Stimulated activated naive CD4-positive, alpha-beta T cell treated with Interleukin-2 at 50 U/mL for 16 hours (primary cell): Measurements from ENCODE around the gene CTPS2.
"Not testable (repeated sequence)": the region's sequence is repeated elsewhere in the genome, so short reads cannot be mapped to it uniquely, and the experiment has no call there.

ENCODE experiments used
- DNase-seq: peaks from one replicate; lab custom pipeline; 2025; lab: John Stamatoyannopoulos, UW

CTPS2 gene

DNA sequence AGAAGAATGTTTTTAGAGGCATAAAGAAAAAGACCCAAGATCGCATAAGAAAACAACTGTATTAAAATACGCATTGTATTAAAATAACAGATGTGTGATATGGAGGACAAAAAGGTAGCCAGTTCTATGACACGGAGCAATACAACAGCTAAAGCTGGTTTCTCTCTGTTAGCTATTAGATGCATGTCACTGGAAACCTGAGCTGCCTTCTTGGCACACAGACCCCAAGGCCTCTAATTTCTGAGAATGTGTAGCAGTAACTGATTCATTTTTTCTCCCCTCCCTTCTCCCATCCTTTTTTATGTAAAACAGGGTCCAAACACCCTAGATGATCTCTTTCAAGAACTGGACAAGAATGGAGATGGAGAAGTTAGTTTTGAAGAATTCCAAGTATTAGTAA, 58.4 kb downstream of the CTPS2 start:
- no peak for DNase-seq

DNA sequence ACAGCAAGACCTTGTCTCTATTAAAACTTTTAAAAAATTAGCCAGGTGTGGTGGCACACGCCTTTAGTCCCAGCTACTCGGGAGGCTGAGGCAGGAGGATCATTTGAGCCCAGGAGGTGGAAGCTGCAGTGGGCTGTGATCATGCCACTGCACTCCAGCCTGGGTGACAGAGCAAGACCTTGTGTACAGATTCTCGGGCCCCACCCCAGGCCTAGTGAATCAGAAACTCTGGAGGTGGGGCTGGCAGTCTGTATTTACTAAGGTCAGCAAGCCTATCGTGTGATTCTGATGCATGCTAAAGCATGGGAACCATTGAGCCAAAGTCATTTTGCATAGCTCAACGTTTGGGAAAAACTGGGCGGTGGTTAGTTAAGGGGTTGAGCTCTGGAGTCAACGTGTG, 59.0 kb downstream of the CTPS2 start:
- no peak for DNase-seq

DNA sequence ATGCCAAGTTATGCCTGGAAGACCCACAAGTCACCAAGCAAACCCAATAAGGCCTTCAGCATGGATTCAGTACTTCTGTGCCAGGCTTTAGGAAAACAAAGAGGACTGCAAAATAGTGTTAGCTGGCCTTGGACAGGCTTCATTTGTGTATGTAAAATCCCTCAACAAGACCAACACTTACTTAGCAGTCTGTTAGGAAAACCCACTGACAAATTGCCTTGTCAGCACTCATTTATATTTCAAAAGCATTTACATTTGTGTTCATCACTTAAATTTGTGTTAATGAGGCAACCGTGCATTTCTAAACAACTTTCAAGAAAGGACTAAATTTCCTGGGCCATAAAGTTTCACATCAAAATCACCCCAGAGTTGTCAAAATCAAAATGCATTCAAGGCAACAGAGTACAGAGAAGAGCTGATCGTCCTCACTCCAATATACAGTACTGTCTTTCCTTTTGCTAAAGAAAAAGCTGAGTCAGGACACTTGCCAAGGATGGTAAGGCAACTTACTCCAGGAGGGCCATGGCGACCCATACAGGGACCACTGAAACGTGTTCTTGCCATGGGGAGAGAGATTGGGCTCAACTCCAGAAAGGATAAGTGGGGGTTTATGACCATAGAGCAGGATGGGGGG, 61.0 kb downstream of the CTPS2 start:
- DNase-seq = no peak

DNA sequence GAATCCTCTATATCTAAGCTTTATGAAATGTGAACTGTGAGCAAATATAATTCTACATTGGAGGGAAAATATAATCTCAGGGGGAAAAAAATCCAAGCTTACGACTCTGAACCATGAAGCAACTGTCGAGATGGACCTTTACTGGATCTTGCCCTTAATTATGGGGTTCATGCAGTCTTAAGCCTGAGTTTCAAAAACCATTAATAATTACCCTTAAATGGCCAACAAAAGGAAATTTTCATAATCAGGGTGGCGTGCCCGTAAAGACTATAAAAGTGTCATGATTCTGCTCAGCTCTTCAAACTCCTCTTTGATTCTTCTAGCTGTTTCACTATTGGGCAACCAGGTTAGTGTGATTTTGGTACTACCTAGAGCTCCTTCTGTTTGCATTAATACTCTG, 62.6 kb downstream of the CTPS2 start, which contains the start of gene S100G:
Gene S100G (plus strand): TSS at position 301 of the 400 bp plus-strand sequence. CDS start 849 bp downstream, outside the sequence.
- no peak for DNase-seq

DNA sequence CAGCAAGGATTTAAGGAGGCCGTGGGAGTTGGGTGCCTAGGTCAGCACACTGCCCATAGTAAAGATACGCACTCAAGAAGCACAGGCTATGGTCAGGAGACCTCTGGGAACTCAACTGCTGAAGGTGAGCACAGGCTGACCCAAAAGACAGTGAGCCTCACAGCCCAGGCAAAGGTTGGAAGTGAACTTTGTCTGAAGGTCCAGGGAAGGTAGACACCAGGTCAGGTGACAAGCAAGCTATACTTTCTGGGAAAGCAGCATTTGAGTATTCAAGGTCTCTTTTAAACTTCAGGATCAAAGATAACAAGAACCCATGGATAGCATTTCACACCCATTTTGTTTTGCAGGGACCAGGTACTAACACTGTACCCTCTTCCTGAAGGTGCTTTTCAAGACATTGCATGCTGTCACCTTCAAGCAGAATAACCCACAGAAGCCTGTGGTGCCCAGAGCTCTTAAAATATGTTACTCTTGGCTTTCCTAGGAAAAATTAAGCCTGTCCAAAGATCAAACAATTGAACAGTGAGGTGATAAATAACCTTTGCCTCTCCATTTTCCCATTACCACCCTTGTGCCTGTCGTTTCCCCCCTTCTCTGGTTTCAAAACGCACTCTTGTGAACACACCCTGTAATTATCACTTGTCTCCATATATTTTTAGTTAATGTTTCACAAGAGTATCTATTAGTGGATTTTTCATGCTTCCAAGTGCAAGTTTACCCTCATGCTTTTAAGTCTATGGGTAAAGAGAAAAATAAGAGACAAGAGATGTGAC, 65.9 kb downstream of the CTPS2 start:
- no peak for DNase-seq

DNA sequence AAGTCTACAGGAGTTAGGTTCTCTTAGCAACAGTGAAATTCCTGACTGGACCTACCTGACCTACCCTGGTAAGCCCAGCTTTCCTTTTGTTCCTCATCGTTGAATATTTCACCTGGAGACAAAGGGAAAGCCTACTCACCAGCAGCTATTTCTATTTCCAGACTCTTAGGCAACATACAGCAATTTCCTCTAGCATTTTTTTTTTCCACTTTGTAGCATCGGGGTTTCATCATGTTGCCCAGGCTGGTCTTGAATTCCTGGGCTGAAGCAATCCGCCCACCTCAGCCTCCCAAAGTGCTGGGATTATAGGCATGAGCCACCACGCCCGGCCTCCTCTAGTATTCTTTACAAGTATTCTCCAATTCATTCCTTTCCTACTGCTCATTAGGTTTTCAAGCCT, 69.3 kb downstream of the CTPS2 start:
- no peak for DNase-seq

DNA sequence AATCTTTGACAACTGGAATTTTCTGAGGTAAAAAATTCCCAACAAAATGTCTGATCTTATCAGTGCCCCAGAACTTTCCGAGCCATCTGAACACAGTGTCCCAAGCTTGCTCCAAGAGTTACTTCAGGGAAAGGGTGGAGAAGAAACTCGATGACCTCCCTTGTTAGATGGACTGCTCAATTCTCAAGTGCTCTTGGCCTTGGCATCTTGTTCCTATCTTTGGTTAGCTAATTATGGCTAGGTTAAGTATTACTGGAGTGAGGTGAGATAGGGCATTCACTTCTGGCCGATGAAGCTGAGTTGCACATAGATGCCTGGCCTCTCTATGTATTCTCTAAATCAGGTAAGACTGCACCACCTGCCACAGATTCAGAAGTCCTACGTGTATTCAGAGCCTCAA, 71.6 kb downstream of the CTPS2 start:
- no peak for DNase-seq

DNA sequence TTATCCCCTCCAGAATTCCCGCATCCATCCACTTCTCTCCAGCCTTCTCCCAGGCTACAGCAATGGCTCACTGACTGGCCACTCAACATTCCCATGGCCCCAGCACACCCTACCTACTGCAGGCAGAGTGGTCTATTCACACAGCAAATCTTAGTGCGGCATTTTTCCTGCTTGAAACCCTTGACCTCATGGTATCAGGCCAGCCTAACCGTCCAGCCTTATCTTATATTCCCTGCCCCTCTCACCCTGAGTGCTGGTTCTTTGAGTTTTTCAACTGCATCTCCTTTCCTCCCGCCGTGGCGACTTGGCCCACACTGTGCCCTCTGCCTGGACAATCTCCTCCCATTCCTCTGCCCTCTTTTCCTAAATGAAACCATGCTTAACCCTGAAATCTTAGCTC, 72.5 kb downstream of the CTPS2 start:
- DNase-seq = no peak

DNA sequence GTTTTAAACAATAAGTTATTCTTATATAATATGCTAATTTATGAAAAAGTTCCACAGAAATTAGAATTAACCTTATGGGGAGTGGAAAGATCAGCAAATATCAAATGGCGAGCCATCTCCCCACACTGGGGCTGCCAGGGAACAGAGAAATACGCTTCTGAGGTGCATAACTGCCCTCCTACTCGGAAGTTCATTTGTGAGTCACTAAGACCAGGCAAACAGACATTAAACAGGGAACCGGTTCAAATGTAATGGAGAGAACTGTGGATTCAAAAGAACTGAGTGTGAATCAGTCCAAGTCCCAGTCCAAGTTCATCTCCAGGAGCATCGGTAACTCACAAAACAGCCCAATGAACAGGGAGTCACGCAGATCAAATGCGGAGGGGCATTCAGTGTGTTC, 73.9 kb downstream of the CTPS2 start:
- no peak for DNase-seq

DNA sequence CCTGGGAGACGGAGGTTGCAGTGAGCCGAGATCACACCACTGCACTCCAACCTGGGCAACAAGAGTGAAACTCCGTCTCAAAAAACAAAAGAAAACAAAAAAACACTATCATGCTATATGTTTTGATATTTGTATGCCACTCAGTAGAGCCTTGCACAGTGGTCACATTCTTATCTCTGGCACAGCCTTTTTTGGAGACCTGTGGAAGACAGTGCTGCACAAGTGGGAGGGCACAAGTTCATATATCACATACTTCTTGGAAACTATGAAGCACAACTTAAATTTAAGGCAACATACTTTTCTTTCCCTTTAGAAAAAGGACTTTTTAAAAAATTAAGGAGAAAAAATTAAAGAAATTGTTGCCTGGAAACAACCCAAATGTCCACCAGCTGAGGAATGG, 76.9 kb downstream of the CTPS2 start:
- no peak for DNase-seq

DNA sequence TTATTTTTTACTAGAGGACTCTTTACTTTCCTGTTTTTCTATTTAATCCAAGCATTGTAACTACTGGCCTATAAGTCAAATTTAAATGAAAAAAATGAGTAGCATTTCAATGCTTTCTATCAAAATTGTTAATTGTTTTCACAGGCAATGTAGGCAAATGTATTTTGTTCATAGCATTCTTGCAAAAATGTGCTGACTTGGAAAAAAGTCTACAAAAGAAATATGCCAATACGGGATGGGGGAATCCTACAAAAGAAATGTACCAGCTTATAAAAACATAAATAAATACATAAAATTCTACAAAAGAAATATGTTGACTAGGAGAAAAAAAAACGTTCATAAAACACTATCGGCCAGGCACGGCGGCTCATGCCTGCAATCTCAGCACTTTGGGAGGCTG, 77.4 kb downstream of the CTPS2 start:
- DNase-seq = no peak

DNA sequence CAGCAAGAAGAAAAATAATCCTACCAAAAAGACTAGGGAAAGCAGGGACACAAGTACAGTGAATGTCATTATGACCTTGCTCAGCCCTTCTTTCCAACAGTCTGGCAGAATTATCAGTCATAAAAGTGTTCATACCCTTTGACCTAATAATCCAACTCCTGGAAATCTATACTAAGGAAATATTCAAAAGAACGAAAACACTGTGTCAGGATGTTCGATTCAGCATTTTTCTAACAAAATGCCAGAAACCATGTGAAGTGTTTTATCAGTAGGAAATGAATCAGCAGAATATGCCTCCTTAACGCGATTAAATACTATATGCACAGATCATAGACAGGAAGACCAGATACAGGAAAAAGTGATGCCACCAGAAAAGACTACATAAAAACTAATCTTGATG, 78.7 kb downstream of the CTPS2 start:
- DNase-seq = no peak

DNA sequence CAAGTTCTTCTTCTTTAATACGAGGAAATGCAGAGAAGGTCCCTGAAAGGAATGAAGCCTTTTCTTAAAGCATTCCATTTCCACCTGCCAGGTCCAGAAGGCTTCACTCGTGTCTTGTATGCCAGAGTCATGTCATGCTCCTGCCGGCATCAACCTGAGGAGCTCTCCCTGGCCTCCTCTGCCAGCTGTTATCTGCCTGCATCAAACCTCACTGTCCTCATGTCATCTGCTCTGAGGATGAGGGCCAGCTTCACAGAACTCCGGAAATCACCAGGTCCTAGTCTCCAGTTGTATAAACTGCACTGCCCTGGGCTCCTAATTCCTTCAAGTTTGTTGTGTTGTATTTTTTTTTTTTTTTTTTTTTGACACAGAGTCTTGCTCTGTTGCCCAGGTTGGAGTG, 82.6 kb downstream of the CTPS2 start:
- no peak for DNase-seq

DNA sequence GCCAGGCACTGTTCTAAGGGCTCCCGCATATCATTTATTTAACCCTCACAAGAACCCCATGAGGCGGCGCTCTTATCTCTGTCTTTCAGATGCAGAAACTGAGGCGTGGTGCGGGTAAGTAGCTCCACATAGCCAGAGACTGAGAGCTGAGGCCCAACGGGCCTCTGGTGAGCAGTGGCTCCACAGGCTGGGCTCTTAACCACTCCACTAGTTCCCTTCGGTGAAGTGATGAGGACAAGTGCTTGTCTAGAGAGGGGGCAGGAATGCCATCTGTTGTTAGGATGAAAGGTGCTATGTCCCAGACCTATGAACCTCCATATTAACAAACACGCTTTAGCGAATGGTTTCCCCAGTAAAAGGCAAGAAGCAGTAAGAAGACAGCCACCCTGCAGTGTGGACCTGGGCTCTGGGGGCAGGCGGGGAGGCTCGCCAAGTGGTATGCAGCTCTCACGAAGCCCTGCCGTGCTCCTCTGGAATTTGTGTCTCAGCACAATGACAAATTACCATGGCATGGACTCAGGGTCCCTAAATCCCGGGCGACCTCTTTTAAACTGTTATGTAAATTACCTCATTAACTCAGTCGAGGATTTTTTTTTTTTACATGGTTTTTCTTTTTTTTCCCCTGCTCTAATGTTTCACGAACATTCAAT, 83.4 kb downstream of the CTPS2 start:
- DNase-seq = no peak

DNA sequence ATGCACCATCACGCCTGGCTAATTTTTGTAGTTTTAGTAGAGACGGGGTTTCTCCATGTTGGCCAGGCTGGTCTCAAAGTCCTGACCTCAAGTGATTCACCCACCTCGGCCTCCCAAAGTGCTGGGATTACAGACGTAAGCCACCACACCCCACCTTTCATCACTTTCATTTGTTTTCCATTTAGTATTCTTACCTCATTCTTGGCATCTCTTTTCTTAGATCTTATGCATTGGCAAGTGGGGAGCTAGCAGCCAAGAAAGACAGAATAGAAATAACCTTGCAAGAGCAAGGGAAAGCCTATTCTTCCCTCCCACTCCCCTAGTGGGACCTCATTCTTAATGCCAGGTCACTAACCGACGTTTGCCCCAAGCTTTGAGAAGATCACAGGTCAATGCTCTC, 84.0 kb downstream of the CTPS2 start:
- DNase-seq = not testable (repeated sequence)

DNA sequence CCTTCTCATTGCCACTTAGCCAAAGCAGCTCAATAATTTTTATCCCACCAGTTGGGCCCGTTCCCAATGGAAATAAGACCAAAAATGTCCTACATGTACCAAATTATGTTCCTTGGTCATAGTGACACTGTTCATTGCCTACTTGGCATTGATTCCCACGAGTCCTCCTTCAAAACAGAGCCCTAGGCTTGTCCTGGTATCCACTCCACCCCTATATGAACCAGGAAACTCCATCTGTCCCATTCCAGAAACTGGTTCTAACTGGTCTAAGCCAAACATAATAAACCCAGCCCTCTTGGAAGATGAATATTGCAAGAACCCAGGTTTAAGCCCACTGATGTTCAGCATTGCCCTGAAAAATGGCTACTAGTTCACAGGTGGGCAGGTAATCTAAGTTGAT, 93.4 kb downstream of the CTPS2 start:
- DNase-seq = no peak

DNA sequence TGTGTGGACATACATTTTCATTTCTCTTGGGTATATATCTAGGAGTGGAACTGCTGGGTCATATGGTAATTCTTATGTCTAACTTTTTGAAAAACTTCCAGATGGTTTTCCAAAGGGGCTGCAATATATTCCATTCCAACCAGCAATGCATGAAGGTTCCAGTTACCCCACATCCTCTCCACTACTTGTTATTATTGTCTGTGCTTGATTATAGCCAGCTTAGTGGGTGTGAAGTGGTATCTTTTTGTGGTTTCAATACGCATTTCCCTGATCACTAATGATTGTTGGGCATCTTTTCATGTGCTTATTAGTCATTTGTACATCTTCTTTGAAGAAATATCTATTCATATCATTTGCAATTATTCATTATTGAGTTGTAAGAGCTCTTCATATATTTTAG, 94.0 kb downstream of the CTPS2 start:
- no peak for DNase-seq

DNA sequence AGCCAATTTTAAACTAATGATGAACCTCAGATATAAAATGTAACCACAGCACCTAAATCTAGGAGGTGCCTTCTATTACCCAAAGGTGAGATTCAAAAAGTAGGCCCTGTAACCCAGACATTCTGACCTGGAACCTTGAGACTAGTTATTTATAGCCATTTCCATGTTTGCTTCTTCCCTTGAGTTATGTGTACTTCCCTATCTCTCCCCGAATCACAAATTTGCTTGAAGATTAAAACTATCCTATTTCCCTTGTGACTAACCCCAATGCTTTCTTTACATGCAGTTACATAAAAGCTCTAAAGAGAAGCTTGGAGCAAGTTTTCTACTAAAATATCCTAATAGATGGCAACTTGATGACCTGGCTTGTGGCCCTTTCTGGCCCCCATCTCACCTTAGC, 95.1 kb downstream of the CTPS2 start:
- DNase-seq = no peak

DNA sequence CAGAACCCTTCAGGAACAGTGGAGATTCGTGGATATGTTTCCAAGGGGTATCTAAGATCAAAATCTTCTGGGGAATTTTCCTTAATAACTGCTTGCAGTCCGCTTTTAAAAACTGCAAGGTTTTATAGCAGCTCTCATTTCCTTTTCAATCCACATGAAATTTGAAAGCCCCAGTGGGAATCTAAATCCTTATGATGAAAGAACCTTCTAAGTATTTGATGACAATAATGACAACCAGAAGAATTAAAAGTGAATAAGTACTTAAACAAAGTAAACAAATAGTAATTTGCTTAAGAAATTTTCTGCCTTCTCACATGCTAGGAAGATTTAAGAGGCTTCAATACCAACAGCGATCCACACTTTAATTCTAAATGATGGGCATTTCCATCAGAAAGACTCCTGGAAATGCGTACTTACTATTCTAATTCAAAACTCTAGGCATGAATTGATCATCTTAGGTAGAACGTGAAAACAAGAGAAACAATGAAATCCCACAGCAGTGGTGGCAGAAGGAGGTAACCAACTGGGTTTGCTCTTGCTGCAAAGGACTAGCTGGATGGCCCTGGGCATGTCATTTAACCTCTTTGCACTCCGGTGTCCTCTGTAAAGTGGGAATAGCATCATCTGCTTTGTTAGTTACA, 100.1 kb downstream of the CTPS2 start:
- DNase-seq = no peak

DNA sequence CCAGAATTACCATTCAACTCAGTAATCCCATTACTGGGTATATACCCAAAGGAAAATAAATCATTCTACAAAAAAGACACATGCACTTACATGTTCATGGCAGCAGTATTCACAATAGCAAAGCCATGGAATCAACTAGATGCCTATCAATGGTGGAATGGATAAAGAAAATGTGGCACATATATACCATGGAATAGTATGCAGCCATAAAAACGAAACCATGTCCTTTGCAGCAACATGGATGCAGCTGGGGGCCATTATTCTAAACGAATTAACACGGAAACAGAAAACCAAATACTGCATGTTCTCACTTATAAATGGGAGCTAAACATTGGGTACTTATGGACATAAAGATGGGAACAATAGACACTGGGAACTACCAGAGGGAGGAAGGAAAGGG, 101.8 kb downstream of the CTPS2 start:
- not testable (repeated sequence) for DNase-seq

DNA sequence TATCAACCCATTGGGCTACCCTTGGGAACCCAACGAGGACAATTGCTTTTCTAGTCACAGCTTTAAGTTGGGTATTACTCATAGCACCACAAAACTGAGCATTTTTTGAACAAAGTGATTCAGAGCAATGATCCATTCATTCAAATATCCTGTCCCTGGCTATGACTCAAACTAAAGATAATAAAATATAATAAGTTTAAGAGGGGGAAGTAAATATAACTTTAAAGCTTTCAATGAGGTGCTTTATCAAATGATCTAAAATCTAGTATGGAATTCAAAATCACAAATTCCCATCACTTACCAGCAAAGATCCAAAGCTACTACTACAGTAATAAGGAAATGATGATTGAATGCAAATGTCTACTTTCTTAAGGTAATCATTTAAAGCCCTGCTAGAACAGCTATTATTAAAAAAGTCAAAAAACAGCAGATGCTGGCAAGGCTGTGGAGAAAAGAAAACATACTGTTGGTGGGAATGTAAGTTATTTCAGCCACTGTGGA, 102.3 kb downstream of the CTPS2 start:
- DNase-seq = no peak

DNA sequence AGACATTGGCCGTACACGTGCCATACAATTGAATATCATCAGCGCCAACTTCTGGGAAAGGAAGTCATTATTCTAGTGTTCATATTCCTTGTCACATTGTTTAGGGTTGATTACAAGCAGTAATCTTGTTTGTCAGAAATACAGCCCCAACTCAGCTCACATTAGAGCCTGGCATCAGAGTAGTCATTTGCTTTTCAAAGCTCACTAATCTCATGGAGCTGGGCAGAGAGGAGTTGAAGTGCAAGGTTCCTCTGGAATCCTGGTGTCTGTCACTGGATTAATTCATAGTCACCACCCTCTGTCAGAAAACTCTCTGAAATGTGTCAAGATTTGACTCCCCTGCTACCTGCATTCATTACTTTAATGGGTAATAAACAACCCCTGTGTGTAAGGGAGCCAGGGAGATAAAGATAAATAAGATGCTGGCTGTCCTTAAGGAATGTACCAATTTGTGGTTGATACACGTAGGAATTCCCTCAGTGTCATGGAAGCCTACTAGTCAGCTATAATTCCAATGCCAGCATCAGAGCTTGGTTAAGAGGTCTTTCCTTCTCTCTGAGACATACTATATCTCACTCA, 106.2 kb downstream of the CTPS2 start:
- no peak for DNase-seq
